NK-92 (cell line): ENCODE results near the gene CHST8.
"Not testable (repeated sequence)": the region's sequence is repeated elsewhere in the genome, so short reads cannot be mapped to it uniquely, and the experiment has no call there.

Experiments used
- DNase-seq: peaks from one replicate; lab custom pipeline; 2025; ENCODE audit not compliant: unreplicated experiment; lab: John Stamatoyannopoulos, UW

The CHST8 gene

DNA sequence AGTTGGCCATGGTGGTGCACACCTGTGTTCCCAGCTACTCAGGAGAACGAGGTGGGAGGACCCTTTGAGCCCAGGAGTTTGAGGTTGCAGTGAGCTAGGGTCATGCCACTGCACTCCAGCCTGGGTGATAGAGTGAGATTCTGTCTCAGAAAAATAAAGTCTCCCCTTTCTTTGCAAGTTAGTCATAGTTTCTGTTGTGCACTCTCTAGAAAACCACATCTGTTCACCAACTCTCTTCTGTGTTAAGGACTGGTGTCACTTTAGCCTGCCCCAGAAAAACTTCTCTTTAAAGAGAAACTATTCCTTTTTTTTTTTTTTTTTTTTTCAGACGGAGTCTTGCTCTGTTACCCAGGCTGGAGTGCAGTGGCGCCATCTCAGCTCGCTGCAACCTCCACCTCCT lies 4.9 kb upstream of the CHST8 start:
- DNase-seq, result no peak

GRCh38 chr19:33618363-33618762 lies 3.4 kb upstream of the CHST8 start:
- not testable (repeated sequence) for DNase-seq

- DNase-seq, result no peak
Measured at GRCh38 chr19:33618884-33619283, 2.9 kb upstream of the CHST8 start.

DNA sequence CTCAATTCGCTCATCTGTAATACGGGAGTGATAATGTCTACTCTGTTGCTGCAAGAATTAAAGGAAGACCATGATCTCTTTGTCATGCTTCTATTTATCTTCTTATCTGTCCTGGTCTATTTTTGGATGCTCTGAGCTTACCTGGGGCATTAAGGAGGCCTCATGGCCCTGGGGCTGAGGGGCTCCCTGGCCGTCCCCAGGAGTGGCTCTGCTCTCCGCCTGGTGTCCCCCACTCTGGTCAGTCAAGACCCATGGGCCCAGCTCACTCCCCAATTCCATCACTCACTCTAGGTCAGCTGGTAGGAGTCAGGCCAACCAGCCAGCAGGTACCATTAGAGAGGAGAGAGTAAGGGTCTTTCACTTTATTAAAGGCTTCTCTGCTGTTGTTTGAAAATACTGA lies 1.1 kb upstream of the CHST8 start:
- no peak for DNase-seq

- no peak for DNase-seq
Measured at GRCh38 chr19:33621065-33621785, 528 bp upstream of the CHST8 start.

- no peak for DNase-seq
Measured at GRCh38 chr19:33622505-33622808, 704 bp downstream of the CHST8 start.

- DNase-seq, result no peak
Measured at GRCh38 chr19:33622809-33623511, 1.2 kb downstream of the CHST8 start.

GRCh38 chr19:33624586-33624985 lies 2.8 kb downstream of the CHST8 start:
- no peak for DNase-seq

DNA sequence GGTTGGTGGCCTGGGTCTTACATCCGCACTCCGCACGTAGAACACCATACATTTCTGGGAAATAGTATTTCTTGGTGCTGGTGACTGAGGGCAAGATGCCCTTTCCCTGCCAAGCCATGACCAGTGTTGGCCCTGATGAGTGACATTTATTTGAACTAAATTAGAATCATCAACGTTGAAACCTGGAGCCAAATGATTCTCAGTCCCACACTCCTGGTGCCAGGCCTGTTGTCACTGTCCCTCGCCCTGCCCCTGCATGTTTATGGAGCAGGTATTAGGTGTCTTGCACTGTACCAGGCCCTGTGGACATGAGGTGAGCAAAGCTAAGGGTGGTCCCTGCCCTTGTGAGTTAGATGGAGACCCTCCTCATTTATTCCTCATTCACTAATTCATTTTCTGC lies 5.8 kb downstream of the CHST8 start:
- DNase-seq, result no peak

GRCh38 chr19:33627962-33628839 lies 6.4 kb downstream of the CHST8 start:
- DNase-seq, result no peak

GRCh38 chr19:33628921-33629825 lies 7.4 kb downstream of the CHST8 start:
- no peak for DNase-seq

DNA sequence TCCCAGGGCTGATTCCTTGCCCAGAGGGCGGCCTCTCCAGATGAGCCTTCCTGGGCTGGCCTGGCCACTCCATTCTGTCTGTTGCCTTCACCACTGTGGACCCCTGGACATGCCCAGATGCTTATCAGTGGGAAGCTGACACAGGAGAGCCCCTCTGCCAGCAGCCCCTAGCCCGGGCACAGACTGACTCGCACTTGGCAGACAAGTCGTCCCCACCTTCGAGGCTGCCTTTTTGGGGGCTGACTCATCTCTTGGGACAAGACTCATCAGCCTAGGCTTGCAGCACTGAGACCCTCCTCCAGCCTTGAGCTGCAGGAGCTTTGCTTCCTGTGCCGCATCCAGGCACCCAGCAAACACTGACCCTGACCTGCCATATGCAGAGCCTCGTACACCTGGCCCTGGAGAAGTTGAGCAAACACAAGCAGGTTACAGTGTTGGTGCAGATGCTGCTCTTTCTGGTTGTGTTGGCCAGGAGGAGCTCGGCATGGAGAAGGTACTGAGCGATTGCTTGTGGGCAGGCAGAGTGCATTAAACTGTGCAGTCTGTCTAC lies 8.1 kb downstream of the CHST8 start:
- no peak for DNase-seq

DNA sequence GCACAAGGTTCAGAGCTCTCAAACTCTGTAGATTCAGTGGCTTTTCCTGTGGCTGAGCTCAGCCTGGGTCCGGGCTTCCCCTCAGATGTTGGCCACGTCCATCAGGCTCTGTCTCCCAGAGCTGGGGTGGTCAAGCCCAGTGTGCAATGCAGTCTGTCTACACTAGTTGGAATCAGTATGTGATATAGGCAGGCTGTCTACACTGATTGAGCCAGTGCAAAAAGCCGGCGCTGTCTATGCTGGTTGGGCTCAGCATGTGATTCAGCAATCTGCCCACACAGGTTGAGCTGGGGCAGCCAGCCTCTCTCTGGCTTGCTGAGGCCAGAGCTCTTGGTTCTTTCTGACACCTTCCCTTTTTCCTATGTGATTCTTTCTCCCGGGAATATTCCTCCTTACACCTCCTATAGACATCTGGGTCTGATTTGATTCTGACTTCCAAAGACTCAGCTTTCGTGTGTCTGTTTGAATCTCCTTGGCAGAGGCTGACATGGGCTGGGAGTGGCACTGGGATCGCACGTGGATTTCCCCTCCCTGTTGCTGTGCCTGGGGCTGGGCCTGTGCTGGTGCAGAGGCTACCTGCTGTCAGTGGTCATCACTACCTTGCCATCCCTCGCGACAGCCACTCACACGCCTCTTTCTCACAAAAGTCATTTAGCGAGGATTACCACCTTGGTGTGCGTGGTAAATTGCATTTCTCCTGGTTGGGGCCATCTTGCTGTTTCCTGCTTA lies 9.3 kb downstream of the CHST8 start:
- no peak for DNase-seq

DNA sequence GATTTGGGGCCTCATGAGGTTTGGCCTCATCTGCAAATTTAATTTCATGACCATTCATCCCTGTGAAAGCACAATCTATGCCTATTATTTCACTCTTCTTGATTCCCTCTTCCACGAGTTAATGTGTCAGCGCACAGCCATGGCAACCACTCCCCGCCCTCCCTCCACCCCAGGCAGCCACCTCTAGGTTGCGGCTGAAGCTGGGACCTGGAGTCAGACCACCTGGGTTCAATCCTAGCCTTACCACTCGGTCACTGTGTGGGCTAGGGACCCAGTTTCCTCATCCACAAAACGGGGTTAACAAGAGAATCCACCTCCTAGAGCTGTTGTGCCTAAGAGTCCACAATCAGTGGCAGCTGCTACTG lies 9.8 kb downstream of the CHST8 start:
- DNase-seq, result no peak

GRCh38 chr19:33634361-33635091 lies 12.8 kb downstream of the CHST8 start:
- DNase-seq, result no peak

- no peak for DNase-seq
Measured at GRCh38 chr19:33638167-33639034, 16.6 kb downstream of the CHST8 start.

DNA sequence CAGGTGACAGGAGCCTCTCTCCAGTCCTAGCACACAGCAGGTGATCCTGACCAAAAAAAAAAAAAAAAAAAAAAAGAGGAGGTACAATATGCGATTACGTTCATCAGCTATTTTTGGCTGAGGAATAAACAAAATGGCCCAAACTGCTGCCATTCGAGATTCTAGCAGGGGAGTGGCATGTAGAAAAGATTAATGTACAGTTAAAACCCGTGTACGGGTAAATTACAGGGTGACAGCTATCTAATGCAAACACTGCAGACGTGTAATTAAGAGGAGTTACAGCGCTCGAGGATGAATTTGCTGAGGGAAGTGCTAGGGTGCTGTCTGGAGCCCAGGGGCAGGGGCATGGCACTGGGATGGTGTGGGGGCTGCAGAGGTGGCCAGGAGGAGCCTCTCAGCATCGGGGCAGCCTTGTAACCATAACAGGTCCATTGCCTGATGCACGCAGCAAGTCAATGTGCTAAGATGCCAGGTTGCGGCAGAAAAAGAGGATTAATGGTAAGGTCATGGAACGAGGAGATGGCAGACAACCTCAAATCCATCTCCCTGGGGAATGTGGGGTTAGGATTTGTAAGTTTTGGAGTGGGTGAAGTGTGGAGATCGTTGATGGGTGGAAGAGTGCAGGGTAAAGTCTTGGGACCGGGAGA lies 17.4 kb downstream of the CHST8 start:
- DNase-seq, result no peak

DNA sequence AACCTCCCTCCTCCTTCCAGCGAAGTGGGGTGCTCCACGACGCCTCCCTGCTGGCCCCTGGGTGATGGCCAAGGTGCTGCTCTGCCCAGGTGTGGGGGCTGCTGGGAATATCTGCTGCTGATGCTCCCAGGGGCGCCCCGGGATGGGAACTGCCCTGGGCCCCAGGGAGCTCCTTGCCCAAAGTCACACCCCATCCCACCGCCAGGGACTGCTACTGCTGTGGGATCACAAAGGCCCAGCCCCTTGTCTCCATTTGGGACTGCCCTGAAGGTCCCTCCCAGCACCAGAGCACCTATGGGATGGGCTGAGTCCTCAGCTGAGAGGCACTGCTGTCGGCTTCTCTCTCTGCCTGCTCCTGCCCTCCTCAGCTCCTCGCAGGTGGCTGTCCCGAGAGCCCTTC lies 19.0 kb downstream of the CHST8 start:
- DNase-seq, result no peak
